Fibroblast of pulmonary artery (primary cell): ENCODE data around the gene LFNG.
"Not testable (repeated sequence)": the region's sequence is repeated elsewhere in the genome, so short reads cannot be mapped to it uniquely, and the experiment has no call there.

Experiments used
- DNase-seq: peaks from one replicate; pipeline ENCODE4 v3.0.0-alpha.2; 2010; ENCODE audit warnings: low read depth
- H3K4me3 ChIP-seq: replicated peaks from 2 replicates; pipeline ENCODE4 v1.5.1; 2011; ENCODE audit warnings: low read depth, mild to moderate bottlenecking, control low read depth, low read length, moderate library complexity
- TF ChIP-seq, protein P1 (sequence below): IDR thresholded peaks from 2 replicates; pipeline ENCODE4 v1.5.1; 2011; ENCODE audit warnings: mild to moderate bottlenecking, control low read depth, low read length, inconsistent platforms; ENCODE audit errors: missing control alignments

Gene LFNG

DNA sequence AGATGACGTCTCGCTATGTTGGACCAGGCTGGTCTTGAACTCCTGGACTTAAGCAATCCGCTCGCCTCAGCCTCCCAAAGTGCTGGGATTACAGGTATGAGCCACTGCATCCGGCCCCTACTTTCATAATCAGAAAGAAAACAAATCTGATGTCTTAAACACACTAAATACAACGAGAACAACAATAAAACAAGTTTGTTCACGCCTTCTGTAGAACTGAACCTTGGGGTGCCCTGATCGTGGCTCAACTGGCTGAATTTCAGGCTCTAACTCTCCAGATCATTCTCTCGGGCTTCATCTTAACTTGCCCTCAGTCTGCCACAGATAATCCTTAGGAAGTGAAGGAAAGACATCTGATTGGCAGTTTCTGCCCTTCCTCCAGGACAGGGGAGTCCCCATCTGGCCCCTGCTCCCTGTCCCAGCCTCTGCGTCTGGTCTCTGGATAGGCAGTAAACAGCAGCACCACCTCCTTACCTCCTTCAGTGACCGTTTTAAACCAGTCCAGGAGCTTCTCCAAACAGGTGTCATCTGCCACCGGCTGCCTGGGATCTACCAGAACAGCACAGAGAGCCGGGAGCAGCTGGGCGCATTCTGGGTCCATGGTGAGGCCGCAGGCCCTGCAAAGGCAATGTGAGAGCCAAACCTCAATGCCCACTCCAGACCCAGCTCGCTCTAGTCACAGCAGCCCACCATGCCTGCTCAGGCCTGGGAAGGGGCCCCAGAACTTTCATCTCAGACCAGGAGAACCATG, 34.4 kb downstream of the LFNG start:
- no peak for DNase-seq
- TF ChIP-seq, protein P1, sequence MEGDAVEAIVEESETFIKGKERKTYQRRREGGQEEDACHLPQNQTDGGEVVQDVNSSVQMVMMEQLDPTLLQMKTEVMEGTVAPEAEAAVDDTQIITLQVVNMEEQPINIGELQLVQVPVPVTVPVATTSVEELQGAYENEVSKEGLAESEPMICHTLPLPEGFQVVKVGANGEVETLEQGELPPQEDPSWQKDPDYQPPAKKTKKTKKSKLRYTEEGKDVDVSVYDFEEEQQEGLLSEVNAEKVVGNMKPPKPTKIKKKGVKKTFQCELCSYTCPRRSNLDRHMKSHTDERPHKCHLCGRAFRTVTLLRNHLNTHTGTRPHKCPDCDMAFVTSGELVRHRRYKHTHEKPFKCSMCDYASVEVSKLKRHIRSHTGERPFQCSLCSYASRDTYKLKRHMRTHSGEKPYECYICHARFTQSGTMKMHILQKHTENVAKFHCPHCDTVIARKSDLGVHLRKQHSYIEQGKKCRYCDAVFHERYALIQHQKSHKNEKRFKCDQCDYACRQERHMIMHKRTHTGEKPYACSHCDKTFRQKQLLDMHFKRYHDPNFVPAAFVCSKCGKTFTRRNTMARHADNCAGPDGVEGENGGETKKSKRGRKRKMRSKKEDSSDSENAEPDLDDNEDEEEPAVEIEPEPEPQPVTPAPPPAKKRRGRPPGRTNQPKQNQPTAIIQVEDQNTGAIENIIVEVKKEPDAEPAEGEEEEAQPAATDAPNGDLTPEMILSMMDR, result no peak
- H3K4me3 ChIP-seq, result peak overlapping the region; percentile 76

GRCh38 chr7:2554661-2555111, 35.1 kb downstream of the LFNG start:
- DNase-seq, result no peak
- TF ChIP-seq, protein P1, result no peak
- H3K4me3 ChIP-seq, result peak overlapping the region; percentile 76

GRCh38 chr7:2555121-2556052, 35.8 kb downstream of the LFNG start, which contains the start of gene BRAT1:
BRAT1 (minus strand) TSS chr7:2555524; CDS start chr7:2554431, 1,093 bp downstream.
- TF ChIP-seq, protein P1, result peak; percentile 37
- peak within 1 kb of the TSS; percentile 76 for H3K4me3 ChIP-seq
- peak; percentile 94 for DNase-seq

- peak; percentile 92 for DNase-seq
- TF ChIP-seq, protein P1, result no peak
- H3K4me3 ChIP-seq, result peak within 1 kb of the TSS; percentile 79
Measured at GRCh38 chr7:2558629-2559282, 39.2 kb downstream of the LFNG start, which contains the start of gene IQCE. IQCE (plus strand) TSS chr7:2558979; CDS start chr7:2559182, 203 bp downstream.

DNA sequence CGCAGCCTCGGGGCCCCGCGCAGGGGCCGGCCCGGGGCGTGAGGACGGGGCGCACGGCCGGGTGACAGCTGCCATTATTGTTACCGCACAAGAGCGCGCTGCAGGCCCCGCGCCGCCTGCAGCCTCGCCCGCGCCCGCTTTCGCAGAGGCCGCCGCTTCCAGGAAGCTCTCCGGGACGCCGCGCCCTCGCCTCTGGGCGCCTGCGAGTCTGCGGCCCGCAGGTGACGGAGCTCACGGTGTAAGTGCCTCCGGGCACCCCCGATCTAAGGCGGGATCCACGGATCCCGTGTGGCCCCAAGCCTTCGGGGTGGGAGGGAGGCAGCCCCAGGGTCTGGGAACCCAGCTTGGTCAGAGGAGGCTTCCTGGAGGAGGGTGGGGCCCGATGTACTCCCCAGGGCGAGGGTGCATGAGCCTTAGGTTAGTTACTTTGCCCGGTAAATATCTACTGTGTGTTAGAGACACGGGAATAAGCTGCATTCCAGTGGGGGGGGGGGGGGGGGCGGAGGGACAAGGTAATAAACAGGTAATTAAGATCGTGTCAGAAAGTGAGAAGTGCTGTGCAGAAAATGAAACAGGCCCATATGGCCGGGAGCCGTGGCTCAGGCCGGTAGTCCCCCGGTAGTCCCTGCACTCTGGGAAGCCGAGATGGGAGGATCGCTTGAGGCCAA, 39.8 kb downstream of the LFNG start:
- TF ChIP-seq, protein P1, result no peak
- peak overlapping the region; percentile 79 for H3K4me3 ChIP-seq
- no peak for DNase-seq

GRCh38 chr7:2563955-2564354, 44.4 kb downstream of the LFNG start:
- H3K4me3 ChIP-seq, DNase-seq: not testable (repeated sequence)
